ENCODE results near the gene RARRES1. TPM values are rescaled to one million over a fixed set of nuclear protein-coding genes. Genes with fewer than 3 reads are reported as not detected.

RARRES1 gene
- polyA plus RNA-seq, 1 donor: 111 TPM

Other genes with a start within 250 kb of the RARRES1 start
- 12.5 TPM for gene MLF1, start 161.3 kb downstream of the RARRES1 start, polyA plus RNA-seq
- 41.8 TPM for gene GFM1, start 87.9 kb downstream of the RARRES1 start, polyA plus RNA-seq
- gene LXN, start 59.8 kb downstream of the RARRES1 start, polyA plus RNA-seq: 45.7 TPM
- 55.9 TPM for gene MFSD1, start 69.6 kb upstream of the RARRES1 start, polyA plus RNA-seq